ENCODE data around the gene SURF4.
A peak's percentile ranks its signal among the peaks of the same experiment; 100 is the strongest.

The SURF4 gene

DNA sequence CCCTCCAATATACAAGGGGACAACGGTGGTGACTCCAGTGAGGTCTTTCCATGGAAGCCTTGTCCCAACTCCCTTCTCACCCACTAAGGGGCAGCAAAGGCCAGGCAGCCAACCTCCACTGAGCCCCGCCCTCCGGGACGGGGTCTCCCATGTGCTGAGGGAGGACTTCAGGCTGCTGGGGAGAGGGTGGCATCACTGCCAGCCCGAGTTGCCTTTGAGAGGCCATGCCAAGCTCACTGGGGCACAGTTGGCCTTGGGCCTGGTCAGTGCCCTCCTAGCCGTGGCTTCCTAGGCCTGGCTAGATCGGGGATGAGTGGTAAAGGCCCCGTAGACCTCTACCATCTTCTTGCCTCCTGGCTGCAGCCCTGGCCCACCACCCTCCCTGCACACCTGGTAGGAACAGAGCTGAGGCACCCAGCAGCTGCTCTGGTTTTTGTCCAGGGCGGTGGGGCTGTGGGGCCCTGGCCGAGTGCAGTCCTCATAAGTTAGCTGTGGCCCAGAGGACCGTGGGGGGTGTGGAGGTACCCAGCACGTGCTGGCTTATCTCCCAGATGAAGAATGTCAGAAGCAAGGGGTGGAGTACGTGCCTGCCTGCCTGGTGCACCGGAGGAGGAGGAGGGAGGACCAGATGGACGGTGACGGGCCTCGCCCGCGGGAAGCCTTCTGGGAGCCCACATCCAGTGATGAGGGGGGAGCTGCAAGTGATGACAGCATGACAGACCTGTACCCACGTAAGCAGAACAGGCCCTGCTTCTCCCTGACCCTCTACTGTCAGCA is 16.3 kb downstream of the SURF4 start:
- Histone ChIP-seq H3K4me3 (ENCODE audit: low read length) (no peak overlapping the region), H3K9me3 (ENCODE audit: control insufficient read depth, low read length) (no peaks in the 10 kb centered on the region), H3K36me3 (ENCODE audit: control insufficient read depth, insufficient read depth, low read length, severe bottlenecking) (peaks cover 48% of the 10 kb centered on the region), H3K9ac (ENCODE audit: low read length) (peak overlapping the region; percentile 41), H3K4me1 (ENCODE audit: control insufficient read depth, insufficient read depth, low read length) (peaks cover 37% of the 10 kb centered on the region), H3K27me3 (replicated peaks; ENCODE audit: control insufficient read depth, insufficient read depth, low read length) (no peaks in the 10 kb centered on the region)
- DNase-seq (ENCODE audit: low read depth): no peak

DNA sequence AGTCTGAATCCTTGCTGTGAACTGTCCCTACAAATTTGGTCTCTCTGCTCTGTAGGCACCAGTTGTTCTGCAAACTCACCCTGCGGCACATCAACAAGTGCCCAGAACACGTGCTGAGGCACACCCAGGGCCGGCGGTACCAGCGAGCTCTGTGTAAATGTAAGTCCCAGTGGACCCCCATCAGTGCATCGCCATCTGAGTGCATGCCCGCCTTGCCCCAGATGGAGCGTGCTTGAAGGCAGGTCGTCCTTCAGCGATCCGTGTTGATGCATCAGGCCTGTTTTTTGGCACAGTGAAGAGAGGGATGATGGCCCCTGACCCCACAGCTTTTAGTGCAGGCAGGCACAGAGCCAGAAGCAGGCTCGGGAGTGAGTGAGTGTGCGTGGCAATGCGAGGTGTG is 18.2 kb downstream of the SURF4 start:
- Histone ChIP-seq H3K9me3 (ENCODE audit: control insufficient read depth, low read length) (no peaks in the 10 kb centered on the region), H3K4me3 (ENCODE audit: low read length) (peak overlapping the region; percentile 82), H3K36me3 (ENCODE audit: control insufficient read depth, insufficient read depth, low read length, severe bottlenecking) (peaks cover 47% of the 10 kb centered on the region), H3K9ac (ENCODE audit: low read length) (peak overlapping the region; percentile 83), H3K27me3 (replicated peaks; ENCODE audit: control insufficient read depth, insufficient read depth, low read length) (no peaks in the 10 kb centered on the region), H3K4me1 (ENCODE audit: control insufficient read depth, insufficient read depth, low read length) (peaks cover 39% of the 10 kb centered on the region)
- DNase-seq (ENCODE audit: low read depth): no peak

DNA sequence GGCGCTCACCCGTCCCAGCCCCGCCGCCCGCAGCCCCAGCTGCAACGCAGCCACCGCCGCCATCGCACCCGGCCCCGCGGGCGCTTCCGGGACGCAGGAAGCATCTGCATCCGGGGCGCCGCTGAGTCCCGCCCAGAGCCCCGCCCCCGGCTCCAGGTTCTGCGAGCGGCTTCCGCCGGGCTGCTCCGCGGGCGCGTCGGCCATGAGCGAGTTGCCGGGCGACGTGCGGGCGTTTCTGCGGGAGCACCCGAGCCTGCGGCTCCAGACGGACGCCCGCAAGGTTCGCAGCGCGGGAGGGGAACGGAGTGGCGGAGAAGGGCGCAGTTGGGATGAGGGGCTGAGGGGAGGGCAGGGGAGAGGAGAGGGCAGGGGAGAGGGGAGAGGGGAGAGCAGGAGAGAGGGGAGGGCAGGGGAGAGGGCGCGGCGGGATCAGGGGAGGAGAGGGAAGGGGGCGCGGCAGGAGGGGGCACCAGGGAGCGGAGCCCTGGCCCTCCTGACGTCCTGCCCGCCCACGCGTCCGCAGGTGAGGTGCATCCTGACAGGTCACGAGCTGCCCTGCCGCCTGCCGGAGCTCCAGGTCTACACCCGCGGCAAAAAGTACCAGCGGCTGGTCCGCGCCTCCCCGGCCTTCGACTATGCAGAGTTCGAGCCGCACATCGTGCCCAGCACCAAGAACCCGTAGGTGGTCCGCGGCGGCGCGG is 19.3 kb downstream of the SURF4 start, which contains the start of the genes SURF1 and SURF2:
TSS of gene SURF1 (minus strand) at position 97 of the 701 bp plus-strand sequence. CDS start at position 63, 34 bp downstream.
TSS of gene SURF2 (plus strand) at position 160 of the 701 bp plus-strand sequence. CDS start at position 203, 43 bp downstream.
- peak; percentile 96 for DNase-seq (ENCODE audit: low read depth)
- Histone ChIP-seq H3K4me1 (ENCODE audit: control insufficient read depth, insufficient read depth, low read length) (peaks cover 44% of the 10 kb centered on the region), H3K9ac (ENCODE audit: low read length) (peak within 1 kb of the TSS; percentile 91), H3K9me3 (ENCODE audit: control insufficient read depth, low read length) (no peaks in the 10 kb centered on the region), H3K4me3 (ENCODE audit: low read length) (peak within 1 kb of the TSS; percentile 95), H3K36me3 (ENCODE audit: control insufficient read depth, insufficient read depth, low read length, severe bottlenecking) (peaks cover 47% of the 10 kb centered on the region), H3K27me3 (replicated peaks; ENCODE audit: control insufficient read depth, insufficient read depth, low read length) (no peaks in the 10 kb centered on the region)

DNA sequence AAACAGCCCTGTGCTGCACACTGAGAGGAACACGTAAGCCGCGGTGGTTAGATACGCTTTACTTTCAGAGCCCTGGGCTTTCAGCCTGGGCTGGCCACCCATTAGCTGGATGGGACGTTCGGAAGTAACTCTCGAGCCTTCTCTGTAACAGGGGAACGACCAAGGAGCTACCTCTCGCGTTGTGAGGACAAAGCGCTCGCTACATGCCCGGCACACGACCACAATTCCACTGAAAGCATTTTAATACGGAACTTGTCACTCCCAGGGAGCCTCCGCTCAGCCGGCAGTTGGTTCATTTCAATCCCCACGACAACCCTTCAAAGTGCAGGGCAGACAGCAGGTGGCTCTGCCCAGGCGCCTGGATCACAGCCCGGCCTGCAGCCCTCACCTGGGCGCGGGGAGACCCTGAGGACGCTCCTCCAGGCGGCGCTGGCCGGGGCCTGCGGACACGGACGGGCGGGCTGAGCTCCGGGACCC is 19.9 kb downstream of the SURF4 start:
- no peaks in the 10 kb centered on the region for H3K9me3 ChIP-seq (ENCODE audit: control insufficient read depth, low read length)
- H3K4me3 ChIP-seq (ENCODE audit: low read length): peak overlapping the region; percentile 95
- peak overlapping the region; percentile 91 for H3K9ac ChIP-seq (ENCODE audit: low read length)
- DNase-seq (ENCODE audit: low read depth): peak; percentile 33
- H3K4me1 ChIP-seq (ENCODE audit: control insufficient read depth, insufficient read depth, low read length): peaks cover 44% of the 10 kb centered on the region
- H3K36me3 ChIP-seq (ENCODE audit: control insufficient read depth, insufficient read depth, low read length, severe bottlenecking): peaks cover 47% of the 10 kb centered on the region
- no peaks in the 10 kb centered on the region for H3K27me3 ChIP-seq (replicated peaks; ENCODE audit: control insufficient read depth, insufficient read depth, low read length)

DNA sequence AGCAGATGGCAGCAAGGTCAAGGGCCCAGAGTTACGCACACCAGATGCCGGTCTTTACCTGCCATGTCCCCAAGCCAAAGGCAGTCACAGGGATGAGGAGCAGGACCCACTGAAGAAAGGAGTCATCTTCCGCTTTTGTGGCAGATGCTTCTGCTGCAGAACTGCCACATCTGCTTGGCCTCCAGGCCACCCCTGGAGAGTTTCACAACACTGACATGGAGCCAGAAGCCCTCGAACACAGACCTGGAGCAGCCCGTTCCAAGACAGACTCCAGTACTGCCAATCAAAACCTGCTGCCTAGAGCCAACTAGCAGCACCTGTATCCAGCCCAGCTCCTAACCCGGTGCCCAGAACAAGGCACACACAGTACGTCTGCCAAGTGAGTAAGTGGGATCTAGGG is 21.1 kb downstream of the SURF4 start:
- H3K9ac ChIP-seq (ENCODE audit: low read length): peak overlapping the region; percentile 91
- H3K27me3 ChIP-seq (replicated peaks; ENCODE audit: control insufficient read depth, insufficient read depth, low read length): no peaks in the 10 kb centered on the region
- no peak for DNase-seq (ENCODE audit: low read depth)
- peaks cover 47% of the 10 kb centered on the region for H3K36me3 ChIP-seq (ENCODE audit: control insufficient read depth, insufficient read depth, low read length, severe bottlenecking)
- no peak overlapping the region for H3K4me3 ChIP-seq (ENCODE audit: low read length)
- no peaks in the 10 kb centered on the region for H3K9me3 ChIP-seq (ENCODE audit: control insufficient read depth, low read length)
- peaks cover 49% of the 10 kb centered on the region for H3K4me1 ChIP-seq (ENCODE audit: control insufficient read depth, insufficient read depth, low read length)

DNA sequence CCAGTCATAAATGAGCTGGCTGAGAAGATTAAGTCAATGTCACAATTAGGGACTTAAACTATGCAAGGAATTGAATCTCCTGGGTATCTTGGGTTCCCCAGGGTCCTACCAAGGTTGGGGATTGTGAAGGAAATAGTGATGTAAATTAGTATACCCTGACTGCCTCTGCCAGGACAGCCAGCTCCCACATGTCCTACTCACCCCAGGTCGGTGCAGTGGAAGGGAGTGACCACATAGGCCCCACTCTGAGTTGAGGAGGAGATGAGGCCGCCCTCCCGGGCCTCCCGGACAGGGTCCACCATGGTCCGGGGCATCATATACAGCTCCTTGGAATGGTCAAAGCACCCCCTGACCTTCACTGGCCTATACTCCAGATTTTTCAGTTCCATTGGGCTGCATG is 22.3 kb downstream of the SURF4 start:
- no peaks in the 10 kb centered on the region for H3K9me3 ChIP-seq (ENCODE audit: control insufficient read depth, low read length)
- DNase-seq (ENCODE audit: low read depth): no peak
- H3K9ac ChIP-seq (ENCODE audit: low read length): peak overlapping the region; percentile 38
- peaks cover 49% of the 10 kb centered on the region for H3K4me1 ChIP-seq (ENCODE audit: control insufficient read depth, insufficient read depth, low read length)
- peaks cover 52% of the 10 kb centered on the region for H3K36me3 ChIP-seq (ENCODE audit: control insufficient read depth, insufficient read depth, low read length, severe bottlenecking)
- no peak overlapping the region for H3K4me3 ChIP-seq (ENCODE audit: low read length)
- no peaks in the 10 kb centered on the region for H3K27me3 ChIP-seq (replicated peaks; ENCODE audit: control insufficient read depth, insufficient read depth, low read length)

DNA sequence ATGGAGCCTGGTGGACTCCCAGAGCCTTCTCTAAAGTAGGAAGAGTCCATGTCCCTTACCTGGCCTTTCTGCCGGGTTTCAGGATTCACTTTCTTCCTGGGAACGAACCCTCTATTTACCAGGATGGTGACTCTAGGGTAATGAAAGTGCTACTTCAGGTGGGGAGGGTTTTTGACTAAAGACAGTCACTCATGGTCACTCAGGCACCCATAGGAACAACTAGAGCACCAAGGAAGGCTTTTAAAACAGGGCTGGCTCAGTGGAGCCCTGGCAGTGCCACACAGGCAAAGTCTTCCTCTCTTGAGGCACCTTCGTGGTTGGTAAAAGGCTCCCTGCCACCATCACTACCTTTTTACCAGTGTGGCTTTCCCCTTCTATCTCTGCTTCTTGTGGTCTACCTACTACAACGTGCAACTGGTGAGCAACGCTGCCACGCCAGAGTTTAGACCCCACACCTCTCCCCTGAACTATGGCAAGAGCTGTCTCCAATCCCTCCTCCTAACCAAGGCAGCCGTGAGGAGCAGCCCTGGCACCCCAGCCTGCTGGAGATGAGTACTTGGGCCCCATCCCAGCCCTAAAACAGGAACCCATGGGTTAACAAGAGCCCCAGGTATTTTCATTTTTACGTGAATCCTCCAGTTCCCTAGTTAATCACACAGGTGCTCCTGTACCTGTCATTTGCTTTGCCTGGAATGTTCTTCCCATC is 23.1 kb downstream of the SURF4 start:
- no peak overlapping the region for H3K4me3 ChIP-seq (ENCODE audit: low read length)
- no peak for DNase-seq (ENCODE audit: low read depth)
- peaks cover 49% of the 10 kb centered on the region for H3K4me1 ChIP-seq (ENCODE audit: control insufficient read depth, insufficient read depth, low read length)
- H3K9me3 ChIP-seq (ENCODE audit: control insufficient read depth, low read length): no peaks in the 10 kb centered on the region
- H3K36me3 ChIP-seq (ENCODE audit: control insufficient read depth, insufficient read depth, low read length, severe bottlenecking): peaks cover 52% of the 10 kb centered on the region
- peak overlapping the region; percentile 38 for H3K9ac ChIP-seq (ENCODE audit: low read length)
- H3K27me3 ChIP-seq (replicated peaks; ENCODE audit: control insufficient read depth, insufficient read depth, low read length): no peaks in the 10 kb centered on the region

DNA sequence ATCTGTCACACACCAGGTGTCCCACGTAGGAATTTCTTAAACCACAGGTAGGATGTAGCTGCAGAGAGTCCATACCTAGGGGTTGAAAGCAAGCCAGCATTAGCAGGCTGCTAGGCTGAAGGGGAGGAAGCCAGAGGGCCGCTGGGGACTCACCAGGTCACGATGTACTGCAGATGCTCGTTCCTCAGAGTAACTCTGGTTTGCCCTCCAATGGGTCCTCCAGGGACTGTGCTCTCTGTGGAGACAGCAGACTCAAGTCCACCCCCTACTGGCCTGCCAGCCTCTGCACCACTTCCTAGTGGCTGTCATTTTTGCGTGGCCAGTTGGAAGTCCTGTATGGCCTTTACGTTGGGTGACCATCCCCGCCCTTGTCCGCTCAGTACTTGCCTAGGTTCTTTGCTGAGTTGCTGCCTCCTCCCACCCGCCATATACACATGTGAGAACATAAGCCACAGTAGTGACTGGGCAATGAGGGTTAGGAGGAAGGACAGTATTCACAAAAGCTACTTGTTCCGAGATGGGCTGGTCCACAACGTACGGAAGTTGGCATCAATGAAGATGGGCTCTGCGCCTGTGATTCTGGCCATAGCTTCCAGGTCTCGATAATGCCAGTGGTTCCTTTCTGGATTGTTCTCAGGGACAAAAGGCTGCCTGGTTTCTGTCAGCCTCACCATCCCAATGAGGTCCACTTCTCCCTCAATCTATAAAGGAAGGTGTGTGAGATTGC is 23.8 kb downstream of the SURF4 start:
- no peaks in the 10 kb centered on the region for H3K27me3 ChIP-seq (replicated peaks; ENCODE audit: control insufficient read depth, insufficient read depth, low read length)

DNA sequence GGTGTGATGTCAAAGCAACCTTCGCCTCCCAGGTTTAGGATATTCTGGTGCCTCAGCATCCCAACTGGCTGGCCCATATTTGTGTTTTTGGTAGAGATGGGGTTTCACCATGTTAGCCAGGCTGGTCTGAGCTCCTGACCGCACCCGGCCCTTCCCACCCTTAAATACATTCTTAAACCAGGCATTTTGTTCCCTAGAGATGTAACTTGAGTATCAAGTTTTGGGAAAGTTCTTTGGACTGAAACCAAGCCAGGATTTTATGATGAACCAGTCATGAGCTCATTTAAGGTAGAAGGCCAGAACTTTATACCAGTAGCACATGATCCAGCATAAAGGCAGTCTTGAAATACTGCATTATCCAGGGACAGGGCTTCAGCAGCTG is 24.3 kb downstream of the SURF4 start:
- Histone ChIP-seq H3K27me3 (replicated peaks; ENCODE audit: control insufficient read depth, insufficient read depth, low read length) (no peaks in the 10 kb centered on the region), H3K9ac (ENCODE audit: low read length) (no peak overlapping the region), H3K36me3 (ENCODE audit: control insufficient read depth, insufficient read depth, low read length, severe bottlenecking) (peaks cover 52% of the 10 kb centered on the region), H3K4me1 (ENCODE audit: control insufficient read depth, insufficient read depth, low read length) (peaks cover 46% of the 10 kb centered on the region), H3K9me3 (ENCODE audit: control insufficient read depth, low read length) (no peaks in the 10 kb centered on the region), H3K4me3 (ENCODE audit: low read length) (no peak overlapping the region)
- DNase-seq (ENCODE audit: low read depth): peak; percentile 48

More for the DNA sequence above, 23.8 kb downstream of the SURF4 start:
- Histone ChIP-seq H3K4me1 (ENCODE audit: control insufficient read depth, insufficient read depth, low read length) (peaks cover 42% of the 10 kb centered on the region), H3K36me3 (ENCODE audit: control insufficient read depth, insufficient read depth, low read length, severe bottlenecking) (peaks cover 52% of the 10 kb centered on the region), H3K4me3 (ENCODE audit: low read length) (no peak overlapping the region), H3K9ac (ENCODE audit: low read length) (no peak overlapping the region), H3K9me3 (ENCODE audit: control insufficient read depth, low read length) (no peaks in the 10 kb centered on the region)
- DNase-seq (ENCODE audit: low read depth): peak; percentile 59

DNA sequence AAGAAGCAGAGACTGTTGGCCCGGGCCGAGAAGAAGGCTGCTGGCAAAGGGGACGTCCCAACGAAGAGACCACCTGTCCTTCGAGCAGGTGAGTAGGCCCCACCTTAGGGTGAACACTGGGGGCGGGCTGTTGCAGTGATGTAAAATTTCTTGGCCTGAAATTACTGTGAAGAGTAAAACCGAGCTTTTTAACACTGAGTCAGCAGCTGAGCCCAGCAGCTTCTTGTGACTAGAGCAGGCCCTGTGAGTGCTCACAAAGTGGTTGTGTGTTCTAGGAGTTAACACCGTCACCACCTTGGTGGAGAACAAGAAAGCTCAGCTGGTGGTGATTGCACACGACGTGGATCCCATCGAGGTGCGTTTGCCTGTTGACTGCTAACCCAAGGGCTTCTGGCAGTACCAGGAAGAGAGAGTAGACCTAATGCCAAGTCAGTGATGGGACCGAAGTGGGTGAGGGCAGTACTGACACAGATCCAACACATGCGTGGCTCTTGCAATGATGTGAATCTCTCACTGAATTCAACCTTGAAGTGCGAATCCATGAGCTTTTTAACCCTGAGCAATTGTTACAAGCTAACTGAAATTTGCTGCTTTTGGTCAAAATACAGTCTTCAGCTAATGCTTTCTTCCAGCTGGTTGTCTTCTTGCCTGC is 25.8 kb downstream of the SURF4 start:
- Histone ChIP-seq H3K4me3 (ENCODE audit: low read length) (peak overlapping the region; percentile 98), H3K9ac (ENCODE audit: low read length) (peak overlapping the region; percentile 99), H3K4me1 (ENCODE audit: control insufficient read depth, insufficient read depth, low read length) (peaks cover 45% of the 10 kb centered on the region), H3K36me3 (ENCODE audit: control insufficient read depth, insufficient read depth, low read length, severe bottlenecking) (peaks cover 52% of the 10 kb centered on the region), H3K27me3 (replicated peaks; ENCODE audit: control insufficient read depth, insufficient read depth, low read length) (no peaks in the 10 kb centered on the region), H3K9me3 (ENCODE audit: control insufficient read depth, low read length) (no peaks in the 10 kb centered on the region)
- no peak for DNase-seq (ENCODE audit: low read depth)
